ENCODE measurements around the gene ITGB3. TPM values are rescaled to one million over a fixed set of nuclear protein-coding genes. Genes with fewer than 3 reads are reported as not detected.

The ITGB3 gene
- total and polyA plus RNA-seq, 2 of the 8 experiments (the other 6 are each of a cell fraction or from before 2014, with no cell fraction given), result 0.08 to 0.09 TPM

GRCh38 chr17:47212458-47212857, 41.2 kb upstream of the ITGB3 start:
- ChIA-PET POLR2A (ENCODE audit: partially characterized antibody) (no interaction called here), CTCF (ENCODE audit: partially characterized antibody) (no interaction called here)
- H3K79me2 ChIP-seq (ENCODE audit: control insufficient read depth in 1 of 2, insufficient read depth in 2 of 2, low read length in 2 of 2), result no peaks in the 10 kb centered on the region
- DNase-seq (ENCODE audit: low read depth in 1 of 2, low spot score in 2 of 2), result no peak
- no peak overlapping the region for H2BK120ac ChIP-seq (replicated peaks; ENCODE audit: low read depth, low read length)
- H2AK5ac ChIP-seq (ENCODE audit: low read depth, low read length), result no peak overlapping the region
- H3K36me3 ChIP-seq (ENCODE audit: control insufficient read depth in 2 of 4, insufficient read depth in 4 of 4, low read length in 3 of 4), result no peaks in the 10 kb centered on the region
- H3K23me2 ChIP-seq (ENCODE audit: low read depth, low read length), result peaks cover 2% of the 10 kb centered on the region; the same call in 1 of the 2 replicates
- no peak overlapping the region for H2BK15ac ChIP-seq (ENCODE audit: low read length)
- H3K4ac ChIP-seq (replicated peaks; ENCODE audit: insufficient read length, low read depth, low read length), result no peak overlapping the region
- H3K9me3 ChIP-seq (ENCODE audit: insufficient read depth in 2 of 2, low read depth in 1 of 2, low read length in 1 of 2), result no peaks in the 10 kb centered on the region
- no peak overlapping the region for H2BK12ac ChIP-seq (ENCODE audit: low read depth, low read length)
- no peak overlapping the region for H3K56ac ChIP-seq (replicated peaks; ENCODE audit: insufficient read length, low read depth, low read length)
- H3K23ac ChIP-seq (ENCODE audit: insufficient read length), result no peak overlapping the region
- H4K91ac ChIP-seq (replicated peaks; ENCODE audit: insufficient read length, low read length), result no peak overlapping the region
- 0 out of 2 replicates have a peak, but pooled peaks have one; percentile 6 for TF ChIP-seq MAFK (IDR thresholded peaks at IDR 0.05; ENCODE audit: low read depth, low read length)
- no peak for TF ChIP-seq SUZ12 (IDR thresholded peaks at IDR 0.05; ENCODE audit: low read length)
- TF ChIP-seq HDAC6 (IDR thresholded peaks at IDR 0.05; ENCODE audit: low read depth, low read length), result no peak
- no peak for TF ChIP-seq BCL11A (IDR thresholded peaks at IDR 0.05; ENCODE audit: low read depth in 2 of 2, low read length in 2 of 2)
- TF ChIP-seq RAD21 (IDR thresholded peaks at IDR 0.05 in 1 of 2, conservative IDR thresholded peaks at IDR 0.05 in 1 of 2; ENCODE audit: low read depth in 2 of 2, low read length in 2 of 2), result no peak
- no peak overlapping the region for H3K14ac ChIP-seq (ENCODE audit: insufficient read length)
- no peak overlapping the region for H3K27ac ChIP-seq (ENCODE audit: low read depth, low read length)
- WGBS, 2 experiments (ENCODE audit: extremely low coverage in 1 of 2, insufficient coverage in 1 of 2, insufficient read length in 1 of 2, insufficient replicate concordance in 2 of 2, low coverage in 1 of 2, low lambda C conversion rate in 2 of 2, missing lambda C conversion rate in 1 of 2), result 89% methylated on average over 2 of the region's 2 CpGs; no CpG with 5 or more reads in 1 of the 2 experiments
- H4K8ac ChIP-seq (ENCODE audit: extremely low read depth, insufficient read depth, low read length), result no peak overlapping the region
- H3K27me3 ChIP-seq (replicated peaks in 1 of 4; ENCODE audit: control insufficient read depth in 3 of 4, extremely low read depth in 1 of 4, insufficient read depth in 3 of 4, low read length in 3 of 4), result peaks cover 0 to 2% (median 0%) of the 10 kb centered on the region in 4 experiments; a peak in 1 of 7 replicates
- 0 out of 7 replicates have a peak, but pooled peaks cover 0 to 2% (median 0%) of the 10 kb centered on the region in 4 experiments for H3K4me1 ChIP-seq (replicated peaks in 1 of 4; ENCODE audit: control insufficient read depth in 3 of 4, insufficient read depth in 4 of 4, low read length in 3 of 4)
- H3K4me2 ChIP-seq (ENCODE audit: insufficient read depth in 1 of 2, low read depth in 2 of 2, low read length in 2 of 2), result no peak overlapping the region
- FAIRE-seq, result no peak
- H2BK20ac ChIP-seq (ENCODE audit: low read length), result no peak overlapping the region
- no peak overlapping the region for H4K5ac ChIP-seq (ENCODE audit: insufficient read length, low read depth, low read length)
- no peak overlapping the region for H3K18ac ChIP-seq (ENCODE audit: extremely low read depth, low read length)
- no peak overlapping the region for H3K9ac ChIP-seq (replicated peaks in 1 of 4; ENCODE audit: extremely low read depth in 1 of 4, low read depth in 3 of 4, low read length in 3 of 4)
- no peak overlapping the region for H3K4me3 ChIP-seq (ENCODE audit: extremely low read depth in 1 of 4, insufficient read depth in 2 of 4, low read depth in 3 of 4, low read length in 4 of 4)
- no peaks in the 10 kb centered on the region for H3K79me1 ChIP-seq (ENCODE audit: low read depth, low read length)
- no peak overlapping the region for H2AFZ ChIP-seq (ENCODE audit: low read length)
- no peak overlapping the region for H2BK5ac ChIP-seq (ENCODE audit: low read depth, low read length)
- no peaks in the 10 kb centered on the region for H4K20me1 ChIP-seq (replicated peaks in 1 of 2; ENCODE audit: control insufficient read depth in 1 of 2, insufficient read depth in 2 of 2, low read length in 2 of 2)
